ENCODE measurements around the gene GABRB3.
"Not testable (repeated sequence)": the region's sequence is repeated elsewhere in the genome, so short reads cannot be mapped to it uniquely, and the experiment has no call there.

Gene GABRB3

DNA sequence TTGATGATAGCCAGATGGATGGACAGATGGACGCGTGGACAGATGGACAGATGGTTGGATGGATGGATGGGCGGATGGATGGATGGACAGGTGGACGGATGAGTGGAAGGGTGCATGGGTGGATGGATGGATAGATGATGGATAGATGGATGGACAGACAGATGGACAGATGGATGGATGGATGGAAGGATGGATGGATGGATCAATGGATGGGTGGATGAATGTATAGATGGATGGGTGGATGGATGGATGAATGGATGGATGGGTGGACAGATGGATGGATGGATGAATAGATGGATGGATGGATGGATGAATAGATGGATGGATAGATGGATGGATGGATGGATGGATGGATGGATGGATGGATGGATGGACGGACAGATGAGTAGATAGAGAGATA lies 40.9 kb downstream of the GABRB3 start:
- no peaks in the 10 kb centered on the region for H3K27me3 ChIP-seq (ENCODE audit: control insufficient read depth in 1 of 2, insufficient read depth in 2 of 2, low read length in 2 of 2)
- no peak overlapping the region for H3K4me3 ChIP-seq (ENCODE audit: low read length in 2 of 2)
- H3K9me3 ChIP-seq (ENCODE audit: control insufficient read depth in 2 of 2, low read length in 2 of 2): peaks cover 0 to 3% of the 10 kb centered on the region in 2 donors
- H3K9ac ChIP-seq (ENCODE audit: low read length in 2 of 2): no peak overlapping the region
- H3K36me3 ChIP-seq (ENCODE audit: control insufficient read depth in 2 of 2, insufficient read depth in 2 of 2, low read length in 2 of 2): no peaks in the 10 kb centered on the region
- no peak overlapping the region for H3K27ac ChIP-seq (ENCODE audit: low read length)
- no peaks in the 10 kb centered on the region for H3K4me1 ChIP-seq (ENCODE audit: control insufficient read depth, insufficient read depth, low read length)

GRCh38 chr15:26729581-26729980 lies 43.3 kb downstream of the GABRB3 start:
- no peak overlapping the region for H3K9ac ChIP-seq (ENCODE audit: low read length in 2 of 2)
- no peaks in the 10 kb centered on the region for H3K4me1 ChIP-seq (ENCODE audit: control insufficient read depth, insufficient read depth, low read length)
- H3K9me3 ChIP-seq (ENCODE audit: control insufficient read depth in 2 of 2, low read length in 2 of 2): peaks cover 0 to 3% of the 10 kb centered on the region in 2 donors
- H3K36me3 ChIP-seq (ENCODE audit: control insufficient read depth in 2 of 2, insufficient read depth in 2 of 2, low read length in 2 of 2): no peaks in the 10 kb centered on the region
- H3K27ac ChIP-seq (ENCODE audit: low read length): no peak overlapping the region
- H3K27me3 ChIP-seq (ENCODE audit: control insufficient read depth in 1 of 2, insufficient read depth in 2 of 2, low read length in 2 of 2): no peaks in the 10 kb centered on the region
- no peak overlapping the region for H3K4me3 ChIP-seq (ENCODE audit: low read length in 2 of 2)

GRCh38 chr15:26729030-26729429 lies 43.8 kb downstream of the GABRB3 start:
- H3K9me3 ChIP-seq (ENCODE audit: control insufficient read depth in 2 of 2, low read length in 2 of 2): peaks cover 0 to 3% of the 10 kb centered on the region in 2 donors
- no peak overlapping the region for H3K9ac ChIP-seq (ENCODE audit: low read length in 2 of 2)
- H3K4me3 ChIP-seq (ENCODE audit: low read length in 2 of 2): no peak overlapping the region
- H3K36me3 ChIP-seq (ENCODE audit: control insufficient read depth in 2 of 2, insufficient read depth in 2 of 2, low read length in 2 of 2): no peaks in the 10 kb centered on the region
- no peaks in the 10 kb centered on the region for H3K4me1 ChIP-seq (ENCODE audit: control insufficient read depth, insufficient read depth, low read length)
- no peak overlapping the region for H3K27ac ChIP-seq (ENCODE audit: low read length)
- H3K27me3 ChIP-seq (ENCODE audit: control insufficient read depth in 1 of 2, insufficient read depth in 2 of 2, low read length in 2 of 2): no peaks in the 10 kb centered on the region

DNA sequence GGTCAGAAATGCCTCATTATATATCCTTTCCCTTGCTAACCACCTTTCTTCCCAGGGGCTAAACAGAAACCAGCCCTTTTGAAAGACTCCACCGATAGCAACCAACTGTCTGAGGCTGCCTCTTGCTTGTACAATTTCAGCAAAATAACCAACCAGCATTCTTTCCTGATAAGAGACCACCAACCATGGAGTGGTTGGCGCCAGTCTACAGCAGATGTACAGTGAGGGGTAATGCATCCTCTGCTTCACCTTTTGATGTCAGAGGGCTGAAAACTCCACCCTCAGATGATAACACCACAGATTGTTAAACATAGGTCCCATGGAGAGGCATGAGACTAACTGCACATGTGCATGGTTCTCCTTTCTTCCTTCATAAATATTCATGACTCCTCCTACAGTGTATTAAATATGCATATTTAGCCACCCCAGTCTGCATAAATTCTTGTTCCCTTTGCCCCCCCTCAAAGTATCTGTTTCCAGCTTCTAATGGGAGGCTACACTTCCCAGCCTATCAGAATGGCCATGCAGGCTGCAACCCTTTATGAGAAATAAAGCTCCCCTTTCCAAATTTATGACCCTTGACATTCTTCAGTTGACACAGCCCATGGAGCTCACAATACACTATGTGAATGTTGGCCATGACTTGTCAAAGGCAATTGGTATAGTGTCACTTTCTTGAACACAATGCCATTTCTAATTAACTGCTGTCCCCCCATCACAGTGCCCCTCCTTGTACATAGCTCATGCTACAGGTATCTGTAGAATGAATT lies 48.3 kb downstream of the GABRB3 start:
- no peak overlapping the region for H3K27ac ChIP-seq (ENCODE audit: low read length)
- no peaks in the 10 kb centered on the region for H3K36me3 ChIP-seq (ENCODE audit: control insufficient read depth in 2 of 2, insufficient read depth in 2 of 2, low read length in 2 of 2)
- H3K4me1 ChIP-seq (ENCODE audit: control insufficient read depth, insufficient read depth, low read length): no peaks in the 10 kb centered on the region
- no peak overlapping the region for H3K4me3 ChIP-seq (ENCODE audit: low read length in 2 of 2)
- H3K27me3 ChIP-seq (ENCODE audit: control insufficient read depth in 1 of 2, insufficient read depth in 2 of 2, low read length in 2 of 2): no peaks in the 10 kb centered on the region
- H3K9ac ChIP-seq (ENCODE audit: low read length in 2 of 2): no peak overlapping the region
- no peaks in the 10 kb centered on the region for H3K9me3 ChIP-seq (ENCODE audit: control insufficient read depth in 2 of 2, low read length in 2 of 2)

DNA sequence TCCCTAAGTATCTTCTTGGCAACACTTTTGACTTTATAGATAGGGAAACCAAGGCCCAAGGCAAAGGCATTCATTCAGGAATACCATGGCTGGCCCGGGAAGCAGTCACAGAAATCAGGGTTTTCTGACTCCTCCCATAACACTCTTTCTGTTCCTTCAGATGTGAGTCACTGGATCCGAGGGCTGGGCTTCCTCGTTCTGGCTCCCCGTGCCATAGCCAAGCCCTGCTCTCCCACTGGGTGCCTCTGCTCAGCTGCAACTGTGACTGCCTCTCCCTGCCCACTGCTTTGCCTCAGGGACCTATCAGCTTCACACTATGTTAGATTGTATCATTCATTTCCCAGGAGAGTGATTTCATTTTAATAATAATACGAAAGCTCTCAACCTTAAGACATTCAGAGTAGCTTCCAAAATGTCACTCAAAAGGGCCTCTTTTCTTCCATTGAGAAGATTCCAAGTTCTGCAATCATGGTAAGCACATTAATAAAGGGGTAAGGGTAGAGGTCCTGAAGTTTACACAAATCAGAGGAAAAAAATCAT lies 50.2 kb downstream of the GABRB3 start:
- Histone ChIP-seq H3K4me3 (ENCODE audit: low read length in 2 of 2) (no peak overlapping the region), H3K9ac (ENCODE audit: low read length in 2 of 2) (no peak overlapping the region), H3K36me3 (ENCODE audit: control insufficient read depth in 2 of 2, insufficient read depth in 2 of 2, low read length in 2 of 2) (no peaks in the 10 kb centered on the region), H3K4me1 (ENCODE audit: control insufficient read depth, insufficient read depth, low read length) (no peaks in the 10 kb centered on the region), H3K27me3 (ENCODE audit: control insufficient read depth in 1 of 2, insufficient read depth in 2 of 2, low read length in 2 of 2) (no peaks in the 10 kb centered on the region), H3K9me3 (ENCODE audit: control insufficient read depth in 2 of 2, low read length in 2 of 2) (no peaks in the 10 kb centered on the region), H3K27ac (ENCODE audit: low read length) (no peak overlapping the region)

DNA sequence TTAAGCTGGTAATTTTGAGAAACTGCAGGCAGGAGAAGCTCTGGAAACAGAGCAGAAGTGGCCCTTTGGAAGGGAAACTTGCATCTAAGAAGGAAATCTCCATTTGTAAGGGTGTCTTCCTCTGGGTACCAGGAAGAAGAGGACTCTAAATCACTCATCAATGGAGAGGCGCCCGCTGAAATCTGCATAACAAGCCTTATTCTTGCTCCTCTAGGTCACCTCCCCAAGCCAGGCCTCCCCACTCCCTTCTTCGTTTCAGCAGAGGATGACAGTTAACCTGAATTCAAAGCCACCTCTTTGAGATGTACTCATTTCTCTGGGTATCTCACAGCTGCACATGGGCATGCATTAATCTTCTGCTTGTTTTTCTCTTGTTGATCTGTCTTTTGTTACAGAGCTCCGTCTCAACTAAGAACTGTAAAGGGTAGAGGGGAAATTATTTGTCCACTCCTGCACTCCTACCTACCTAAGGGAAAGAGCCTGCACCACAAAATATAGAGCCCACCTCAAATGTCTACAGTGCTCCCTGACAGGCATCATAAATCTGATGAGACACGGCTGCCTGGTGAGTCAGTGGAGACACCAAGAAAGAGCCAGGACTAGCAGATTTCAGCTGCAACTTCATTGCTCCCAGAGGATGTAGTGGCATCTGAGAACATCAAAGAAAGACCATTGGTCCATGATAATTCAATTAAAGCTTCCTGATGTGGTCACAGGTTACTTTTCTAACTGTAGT lies 51.5 kb downstream of the GABRB3 start:
- Histone ChIP-seq H3K4me3 (ENCODE audit: low read length in 2 of 2) (no peak overlapping the region), H3K27me3 (ENCODE audit: control insufficient read depth in 1 of 2, insufficient read depth in 2 of 2, low read length in 2 of 2) (no peaks in the 10 kb centered on the region), H3K9ac (ENCODE audit: low read length in 2 of 2) (no peak overlapping the region), H3K27ac (ENCODE audit: low read length) (no peak overlapping the region), H3K4me1 (ENCODE audit: control insufficient read depth, insufficient read depth, low read length) (no peaks in the 10 kb centered on the region), H3K9me3 (ENCODE audit: control insufficient read depth in 2 of 2, low read length in 2 of 2) (no peaks in the 10 kb centered on the region), H3K36me3 (ENCODE audit: control insufficient read depth in 2 of 2, insufficient read depth in 2 of 2, low read length in 2 of 2) (no peaks in the 10 kb centered on the region)

DNA sequence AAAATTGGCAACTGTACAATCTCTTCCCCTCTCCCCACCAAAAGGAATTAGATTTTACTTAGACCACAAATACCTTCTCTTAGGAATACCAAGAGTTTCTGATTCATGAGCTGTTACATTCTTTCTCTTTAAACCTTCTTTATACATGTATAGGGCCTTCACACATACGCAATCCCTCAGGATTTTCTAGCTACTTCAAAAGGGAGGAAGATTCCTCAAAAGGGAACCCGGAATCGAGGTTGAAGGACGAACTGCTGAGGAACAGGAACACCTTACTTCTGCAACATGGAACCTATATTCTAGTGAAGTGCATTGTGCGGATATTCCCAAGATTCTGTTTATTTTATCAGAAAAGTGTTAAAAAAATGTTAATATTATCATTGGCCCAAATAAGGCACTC lies 52.3 kb downstream of the GABRB3 start:
- Histone ChIP-seq H3K4me1 (ENCODE audit: control insufficient read depth, insufficient read depth, low read length) (no peaks in the 10 kb centered on the region), H3K9ac (ENCODE audit: low read length in 2 of 2) (no peak overlapping the region), H3K4me3 (ENCODE audit: low read length in 2 of 2) (no peak overlapping the region), H3K27ac (ENCODE audit: low read length) (no peak overlapping the region), H3K9me3 (ENCODE audit: control insufficient read depth in 2 of 2, low read length in 2 of 2) (no peaks in the 10 kb centered on the region), H3K27me3 (ENCODE audit: control insufficient read depth in 1 of 2, insufficient read depth in 2 of 2, low read length in 2 of 2) (no peaks in the 10 kb centered on the region), H3K36me3 (ENCODE audit: control insufficient read depth in 2 of 2, insufficient read depth in 2 of 2, low read length in 2 of 2) (no peaks in the 10 kb centered on the region)

- not testable (repeated sequence) for H3K36me3 ChIP-seq (ENCODE audit: control insufficient read depth in 2 of 2, insufficient read depth in 2 of 2, low read length in 2 of 2); H3K9ac ChIP-seq (ENCODE audit: low read length in 2 of 2); H3K27me3 ChIP-seq (ENCODE audit: control insufficient read depth in 1 of 2, insufficient read depth in 2 of 2, low read length in 2 of 2); H3K4me3 ChIP-seq (ENCODE audit: low read length in 2 of 2); H3K27ac ChIP-seq (ENCODE audit: low read length); H3K4me1 ChIP-seq (ENCODE audit: control insufficient read depth, insufficient read depth, low read length); H3K9me3 ChIP-seq (ENCODE audit: control insufficient read depth in 2 of 2, low read length in 2 of 2)
Observed at GRCh38 chr15:26719866-26720265, 53.0 kb downstream of the GABRB3 start.

DNA sequence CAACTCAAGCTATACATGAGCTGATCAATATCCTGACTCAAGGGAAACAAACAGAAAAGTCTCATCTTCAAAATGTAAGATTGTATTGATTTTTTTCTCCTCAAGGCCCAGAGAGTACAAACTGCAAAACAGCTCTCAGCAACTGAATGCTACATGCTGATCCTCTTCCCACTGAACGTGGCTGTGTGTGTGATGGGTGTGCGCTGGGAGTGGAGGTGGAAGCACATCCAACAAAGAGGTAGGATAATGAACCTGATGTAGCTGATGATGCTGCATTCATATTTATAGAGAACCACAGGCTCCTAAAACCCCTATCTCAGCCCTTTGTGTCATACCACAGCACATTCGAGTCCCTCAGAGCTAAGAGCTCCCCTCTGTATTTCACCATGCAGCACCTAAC lies 56.8 kb downstream of the GABRB3 start:
- no peak overlapping the region for H3K9ac ChIP-seq (ENCODE audit: low read length in 2 of 2)

DNA sequence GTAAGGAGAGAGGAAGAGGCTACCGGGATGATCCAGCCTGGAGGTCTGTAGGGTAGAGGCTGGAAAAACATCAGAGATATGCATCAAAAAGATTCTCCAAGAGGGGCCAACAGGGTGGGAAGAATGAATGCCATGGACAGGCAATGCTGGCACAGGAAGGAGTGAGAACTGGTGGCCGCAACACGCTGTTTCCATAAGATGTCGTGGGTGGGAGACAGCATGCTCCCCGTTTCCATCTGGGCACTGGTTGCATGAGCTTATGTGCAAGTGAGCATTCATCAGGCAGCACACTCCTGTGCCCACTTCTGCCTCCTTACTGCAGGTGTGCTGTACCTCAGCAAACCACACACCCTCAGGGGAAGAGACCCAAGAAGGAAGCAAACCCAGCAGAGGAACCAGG lies 59.4 kb downstream of the GABRB3 start:
- H3K36me3 ChIP-seq (ENCODE audit: control insufficient read depth in 2 of 2, insufficient read depth in 2 of 2, low read length in 2 of 2): no peaks in the 10 kb centered on the region
- H3K4me1 ChIP-seq (ENCODE audit: control insufficient read depth, insufficient read depth, low read length): no peaks in the 10 kb centered on the region
- H3K27me3 ChIP-seq (ENCODE audit: control insufficient read depth in 1 of 2, insufficient read depth in 2 of 2, low read length in 2 of 2): no peaks in the 10 kb centered on the region
- H3K27ac ChIP-seq (ENCODE audit: low read length): no peak overlapping the region
- no peak overlapping the region for H3K9ac ChIP-seq (ENCODE audit: low read length in 2 of 2)
- H3K9me3 ChIP-seq (ENCODE audit: control insufficient read depth in 2 of 2, low read length in 2 of 2): no peaks in the 10 kb centered on the region
- H3K4me3 ChIP-seq (ENCODE audit: low read length in 2 of 2): no peak overlapping the region

More for the DNA sequence above, 56.8 kb downstream of the GABRB3 start:
- Histone ChIP-seq H3K27ac (ENCODE audit: low read length) (no peak overlapping the region), H3K4me3 (ENCODE audit: low read length in 2 of 2) (no peak overlapping the region), H3K9me3 (ENCODE audit: control insufficient read depth in 2 of 2, low read length in 2 of 2) (no peaks in the 10 kb centered on the region), H3K36me3 (ENCODE audit: control insufficient read depth in 2 of 2, insufficient read depth in 2 of 2, low read length in 2 of 2) (no peaks in the 10 kb centered on the region), H3K27me3 (ENCODE audit: control insufficient read depth in 1 of 2, insufficient read depth in 2 of 2, low read length in 2 of 2) (no peaks in the 10 kb centered on the region), H3K4me1 (ENCODE audit: control insufficient read depth, insufficient read depth, low read length) (no peaks in the 10 kb centered on the region)

- no peak overlapping the region for H3K9ac ChIP-seq (ENCODE audit: low read length in 2 of 2)
- no peak overlapping the region for H3K4me3 ChIP-seq (ENCODE audit: low read length in 2 of 2)
- H3K36me3 ChIP-seq (ENCODE audit: control insufficient read depth in 2 of 2, insufficient read depth in 2 of 2, low read length in 2 of 2): no peaks in the 10 kb centered on the region
- peaks cover 0 to 4% of the 10 kb centered on the region in 2 donors for H3K9me3 ChIP-seq (ENCODE audit: control insufficient read depth in 2 of 2, low read length in 2 of 2)
- H3K27ac ChIP-seq (ENCODE audit: low read length): no peak overlapping the region
- H3K27me3 ChIP-seq (ENCODE audit: control insufficient read depth in 1 of 2, insufficient read depth in 2 of 2, low read length in 2 of 2): no peaks in the 10 kb centered on the region
- H3K4me1 ChIP-seq (ENCODE audit: control insufficient read depth, insufficient read depth, low read length): no peaks in the 10 kb centered on the region
Observed at GRCh38 chr15:26712335-26712734, 60.5 kb downstream of the GABRB3 start.

All from stomach smooth muscle (tissue), 2 donors.